ENCODE results near the gene HNRNPM.

GRCh38 chr19:8430650-8431049 lies 14.1 kb upstream of the HNRNPM start:
- TF ChIP-seq CTCF (conservative IDR thresholded peaks at IDR 0.05) (no peak), ZFX (IDR thresholded peaks at IDR 0.05) (no peak)

All from C4-2B (cell line).